ENCODE results near the gene DTNA.

DTNA gene

GRCh38 chr18:34872066-34872465, 162.0 kb downstream of the DTNA start:
- no peak for DNase-seq (ENCODE audit: low read depth)
- TF ChIP-seq CTCF (conservative IDR thresholded peaks at IDR 0.05; ENCODE audit: low read length): no peak
- H3K4me3 ChIP-seq (ENCODE audit: low read length): no peak overlapping the region

GRCh38 chr18:34873986-34874580, 164.0 kb downstream of the DTNA start:
- DNase-seq (ENCODE audit: low read depth): no peak
- TF ChIP-seq CTCF (conservative IDR thresholded peaks at IDR 0.05; ENCODE audit: low read length): no peak
- H3K4me3 ChIP-seq (ENCODE audit: low read length): no peak overlapping the region

- DNase-seq (ENCODE audit: low read depth): no peak
- TF ChIP-seq CTCF (conservative IDR thresholded peaks at IDR 0.05; ENCODE audit: low read length): no peak
- no peak overlapping the region for H3K4me3 ChIP-seq (ENCODE audit: low read length)
These were observed 165.1 kb downstream of the DTNA start for GRCh38 chr18:34875150-34875549.

- TF ChIP-seq CTCF (conservative IDR thresholded peaks at IDR 0.05; ENCODE audit: low read length): no peak
- no peak for DNase-seq (ENCODE audit: low read depth)
These were observed 170.3 kb downstream of the DTNA start for GRCh38 chr18:34880403-34880802.

GRCh38 chr18:34880882-34881834, 171.1 kb downstream of the DTNA start:
- H3K4me3 ChIP-seq (ENCODE audit: low read length): no peak overlapping the region
- DNase-seq (ENCODE audit: low read depth): no peak
- no peak; the same call in 1 of the 2 replicates for TF ChIP-seq CTCF (conservative IDR thresholded peaks at IDR 0.05; ENCODE audit: low read length)

More at GRCh38 chr18:34880403-34880802, 170.3 kb downstream of the DTNA start:
- H3K4me3 ChIP-seq (ENCODE audit: low read length): no peak overlapping the region

GRCh38 chr18:34884436-34884835, 174.3 kb downstream of the DTNA start:
- no peak for TF ChIP-seq CTCF (conservative IDR thresholded peaks at IDR 0.05; ENCODE audit: low read length)
- no peak for DNase-seq (ENCODE audit: low read depth)
- H3K4me3 ChIP-seq (ENCODE audit: low read length): no peak overlapping the region

GRCh38 chr18:34886177-34886576, 176.1 kb downstream of the DTNA start:
- H3K4me3 ChIP-seq (ENCODE audit: low read length): no peak overlapping the region
- no peak for TF ChIP-seq CTCF (conservative IDR thresholded peaks at IDR 0.05; ENCODE audit: low read length)
- no peak for DNase-seq (ENCODE audit: low read depth)
